ENCODE data around the gene RALB. TPM values are rescaled to one million over a fixed set of nuclear protein-coding genes. Genes with fewer than 3 reads are reported as not detected.

The RALB gene
- total and polyA plus RNA-seq, 4 donors = 55.0 to 65.4 (median 61.2) TPM

DNA sequence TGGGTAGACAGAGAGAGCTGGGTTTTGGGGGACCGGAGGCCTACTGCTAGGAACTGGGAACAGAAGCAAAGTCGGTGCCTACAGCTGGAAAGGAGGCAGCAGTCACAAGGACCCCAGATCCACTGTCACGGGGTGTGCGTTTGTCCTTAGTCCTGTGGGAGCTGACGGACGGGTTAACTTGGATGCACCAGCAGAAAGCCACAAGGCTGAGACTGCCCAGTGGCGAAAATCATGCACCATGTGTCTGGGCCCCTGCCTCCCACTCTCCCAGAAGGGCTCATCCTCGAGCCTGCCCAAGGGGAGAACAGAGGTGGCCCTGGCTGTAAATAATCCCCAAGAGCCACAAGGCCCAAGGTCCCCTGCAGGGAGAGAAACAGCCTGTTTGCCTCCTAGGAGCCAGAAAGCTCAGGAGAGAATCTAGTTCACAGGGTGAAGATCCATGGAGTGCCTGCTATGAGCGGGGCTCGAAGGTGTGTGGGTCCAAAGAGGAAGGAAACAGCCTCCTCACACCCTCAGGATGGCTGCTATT is 11.7 kb upstream of the RALB start:
- no peaks in the 10 kb centered on the region for H3K36me3 ChIP-seq (ENCODE audit: control insufficient read depth, insufficient read depth, low read length)
- peaks cover 35% of the 10 kb centered on the region for H3K4me1 ChIP-seq (ENCODE audit: control insufficient read depth, insufficient read depth, low read length)
- H3K27me3 ChIP-seq (ENCODE audit: control insufficient read depth, insufficient read depth, low read length) = no peaks in the 10 kb centered on the region
- no peak overlapping the region for H3K4me3 ChIP-seq (ENCODE audit: low read depth, low read length)
- no peak for DNase-seq (ENCODE audit: low read depth in 4 of 6, low spot score in 6 of 6)
- 89% methylated on average over 9 of the region's 10 CpGs for WGBS (ENCODE audit: insufficient coverage)
- H3K27ac ChIP-seq (ENCODE audit: low read depth, low read length) = no peak overlapping the region
- H3K9me3 ChIP-seq (ENCODE audit: control insufficient read depth, insufficient read depth, low read length) = no peaks in the 10 kb centered on the region

DNA sequence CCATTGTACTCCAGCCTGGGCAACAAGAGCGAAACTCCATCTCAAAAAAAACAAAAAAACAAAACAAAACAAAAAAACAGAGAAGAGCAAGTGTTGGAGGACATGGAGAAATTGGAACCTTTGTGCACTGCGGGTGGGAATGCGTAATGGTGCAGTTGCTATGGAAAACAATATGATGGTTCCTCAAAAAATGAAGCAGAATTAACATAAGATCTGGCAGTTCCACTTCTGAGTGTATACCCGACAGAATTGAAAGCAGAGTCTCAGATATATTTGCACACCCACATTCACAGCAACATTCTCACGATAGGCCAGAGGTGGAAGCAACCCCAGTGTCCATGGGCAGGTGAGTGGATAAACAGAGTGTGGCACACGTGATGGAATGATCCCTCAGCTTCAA is 11.0 kb upstream of the RALB start:
- Histone ChIP-seq H3K36me3 (ENCODE audit: control insufficient read depth, insufficient read depth, low read length) (no peaks in the 10 kb centered on the region), H3K9me3 (ENCODE audit: control insufficient read depth, insufficient read depth, low read length) (no peaks in the 10 kb centered on the region), H3K4me3 (ENCODE audit: low read depth, low read length) (no peak overlapping the region), H3K27me3 (ENCODE audit: control insufficient read depth, insufficient read depth, low read length) (no peaks in the 10 kb centered on the region), H3K4me1 (ENCODE audit: control insufficient read depth, insufficient read depth, low read length) (peaks cover 35% of the 10 kb centered on the region), H3K27ac (ENCODE audit: low read depth, low read length) (no peak overlapping the region)
- no peak for DNase-seq (ENCODE audit: low read depth in 4 of 6, low spot score in 6 of 6)
- 84% methylated on average over 4 of the region's 6 CpGs for WGBS (ENCODE audit: insufficient coverage)

- WGBS (ENCODE audit: insufficient coverage) = 67% methylated on average over 3 of the region's 3 CpGs
- no peak for DNase-seq (ENCODE audit: low read depth in 4 of 6, low spot score in 6 of 6)
- Histone ChIP-seq H3K36me3 (ENCODE audit: control insufficient read depth, insufficient read depth, low read length) (no peaks in the 10 kb centered on the region), H3K4me1 (ENCODE audit: control insufficient read depth, insufficient read depth, low read length) (peaks cover 33% of the 10 kb centered on the region), H3K4me3 (ENCODE audit: low read depth, low read length) (no peak overlapping the region), H3K27ac (ENCODE audit: low read depth, low read length) (no peak overlapping the region), H3K27me3 (ENCODE audit: control insufficient read depth, insufficient read depth, low read length) (no peaks in the 10 kb centered on the region), H3K9me3 (ENCODE audit: control insufficient read depth, insufficient read depth, low read length) (no peaks in the 10 kb centered on the region)
Measured at GRCh38 chr2:120243211-120243610, 9.4 kb upstream of the RALB start.

DNA sequence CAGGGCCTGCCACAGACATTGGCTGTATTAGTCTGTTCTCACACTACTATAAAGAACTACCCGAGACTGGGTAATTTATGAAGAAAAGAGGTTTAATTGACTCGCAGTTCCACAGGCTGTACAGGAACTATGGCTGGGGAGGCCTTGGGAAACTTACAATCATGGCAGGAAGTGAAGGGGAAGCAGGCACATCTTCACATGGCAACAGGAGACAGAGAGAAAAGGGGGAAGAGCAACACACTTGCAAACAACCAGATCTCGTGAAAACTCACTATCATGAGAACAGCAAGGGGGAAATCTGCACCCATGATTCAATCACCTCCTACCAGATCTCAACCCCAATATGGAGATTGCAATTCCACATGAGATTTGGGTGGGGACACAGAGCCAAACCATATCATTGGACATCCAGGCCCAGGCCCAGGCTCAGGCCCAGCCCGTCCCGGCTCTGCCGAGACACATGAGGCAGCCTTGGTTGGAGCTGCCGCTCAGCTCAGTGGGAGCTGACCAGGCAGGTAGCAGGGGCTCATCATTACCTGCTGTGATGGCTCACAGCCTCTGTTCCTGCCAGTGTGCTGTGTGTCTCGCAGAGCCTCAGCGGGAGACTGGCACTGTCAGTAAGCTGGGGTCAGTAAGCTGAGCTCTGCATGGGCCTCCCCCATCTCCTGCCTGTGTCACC is 8.6 kb upstream of the RALB start:
- H3K9me3 ChIP-seq (ENCODE audit: control insufficient read depth, insufficient read depth, low read length) = no peaks in the 10 kb centered on the region
- H3K4me1 ChIP-seq (ENCODE audit: control insufficient read depth, insufficient read depth, low read length) = peaks cover 31% of the 10 kb centered on the region
- WGBS (ENCODE audit: insufficient coverage) = 96% methylated on average over 6 of the region's 9 CpGs
- no peak for DNase-seq (ENCODE audit: low read depth in 4 of 6, low spot score in 6 of 6)
- H3K27me3 ChIP-seq (ENCODE audit: control insufficient read depth, insufficient read depth, low read length) = no peaks in the 10 kb centered on the region
- H3K4me3 ChIP-seq (ENCODE audit: low read depth, low read length) = no peak overlapping the region
- H3K27ac ChIP-seq (ENCODE audit: low read depth, low read length) = no peak overlapping the region
- no peaks in the 10 kb centered on the region for H3K36me3 ChIP-seq (ENCODE audit: control insufficient read depth, insufficient read depth, low read length)

GRCh38 chr2:120244656-120245519 is 7.8 kb upstream of the RALB start:
- H3K9me3 ChIP-seq (ENCODE audit: control insufficient read depth, insufficient read depth, low read length) = no peaks in the 10 kb centered on the region
- no peak overlapping the region for H3K4me3 ChIP-seq (ENCODE audit: low read depth, low read length)
- 83% methylated on average over 10 of the region's 12 CpGs for WGBS (ENCODE audit: insufficient coverage)
- peaks cover 22% of the 10 kb centered on the region for H3K4me1 ChIP-seq (ENCODE audit: control insufficient read depth, insufficient read depth, low read length)
- no peak for DNase-seq (ENCODE audit: low read depth in 4 of 6, low spot score in 6 of 6)
- H3K27ac ChIP-seq (ENCODE audit: low read depth, low read length) = no peak overlapping the region
- H3K27me3 ChIP-seq (ENCODE audit: control insufficient read depth, insufficient read depth, low read length) = no peaks in the 10 kb centered on the region
- H3K36me3 ChIP-seq (ENCODE audit: control insufficient read depth, insufficient read depth, low read length) = no peaks in the 10 kb centered on the region

GRCh38 chr2:120245520-120246332 is 6.9 kb upstream of the RALB start:
- 33% methylated on average over 5 of the region's 15 CpGs for WGBS (ENCODE audit: insufficient coverage)
- peaks cover 1% of the 10 kb centered on the region for H3K27me3 ChIP-seq (ENCODE audit: control insufficient read depth, insufficient read depth, low read length)
- no peaks in the 10 kb centered on the region for H3K36me3 ChIP-seq (ENCODE audit: control insufficient read depth, insufficient read depth, low read length)
- H3K27ac ChIP-seq (ENCODE audit: low read depth, low read length) = no peak overlapping the region
- H3K9me3 ChIP-seq (ENCODE audit: control insufficient read depth, insufficient read depth, low read length) = no peaks in the 10 kb centered on the region
- H3K4me1 ChIP-seq (ENCODE audit: control insufficient read depth, insufficient read depth, low read length) = peaks cover 20% of the 10 kb centered on the region
- no peak overlapping the region for H3K4me3 ChIP-seq (ENCODE audit: low read depth, low read length)
- no peak for DNase-seq (ENCODE audit: low read depth in 4 of 6, low spot score in 6 of 6)

DNA sequence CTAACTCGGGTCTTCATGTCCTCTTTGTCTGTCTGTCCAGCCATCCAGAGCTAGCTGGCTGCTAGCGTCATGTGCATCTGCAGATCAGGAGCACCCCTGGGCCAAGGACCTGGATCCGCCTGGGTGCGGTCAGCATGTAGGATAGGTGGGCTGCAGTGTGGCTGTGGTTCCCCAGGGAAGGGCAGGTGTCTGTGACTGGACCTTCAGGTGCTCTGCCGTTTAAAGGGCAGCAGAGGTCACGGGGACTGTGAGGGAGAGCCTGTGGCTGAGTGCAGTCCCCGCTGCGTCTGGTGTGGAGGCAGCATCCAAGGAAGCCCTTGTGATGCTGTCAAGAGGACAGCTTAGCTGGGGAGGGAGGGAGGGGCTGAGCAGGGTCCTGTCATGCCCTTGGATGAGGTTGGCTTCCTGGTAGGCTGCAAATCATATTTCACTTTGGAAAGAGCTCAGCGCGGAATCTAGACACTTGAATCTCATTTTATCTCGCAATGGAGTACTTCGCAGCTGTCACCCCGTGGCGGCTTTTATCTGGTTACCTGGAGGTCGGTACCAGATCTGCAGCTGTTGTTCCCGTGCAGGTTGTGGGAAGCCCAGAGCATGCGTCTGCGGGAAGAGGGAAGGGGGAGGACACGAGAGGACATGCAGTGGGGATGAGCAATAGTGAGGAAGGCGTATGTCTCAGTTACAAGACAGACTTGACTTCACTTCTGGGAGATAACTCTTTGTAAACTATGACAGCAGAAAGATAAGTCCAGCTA is 5.9 kb upstream of the RALB start:
- Histone ChIP-seq H3K4me3 (ENCODE audit: low read depth, low read length) (no peak overlapping the region), H3K27ac (ENCODE audit: low read depth, low read length) (no peak overlapping the region), H3K36me3 (ENCODE audit: control insufficient read depth, insufficient read depth, low read length) (no peaks in the 10 kb centered on the region), H3K27me3 (ENCODE audit: control insufficient read depth, insufficient read depth, low read length) (peaks cover 4% of the 10 kb centered on the region), H3K9me3 (ENCODE audit: control insufficient read depth, insufficient read depth, low read length) (no peaks in the 10 kb centered on the region), H3K4me1 (ENCODE audit: control insufficient read depth, insufficient read depth, low read length) (peaks cover 17% of the 10 kb centered on the region)
- peak in 1 of 6 donors; percentile 52 for DNase-seq (ENCODE audit: low read depth in 4 of 6, low spot score in 6 of 6)
- WGBS (ENCODE audit: insufficient coverage) = 69% methylated on average over 19 of the region's 20 CpGs

GRCh38 chr2:120247851-120248250 is 4.8 kb upstream of the RALB start:
- DNase-seq (ENCODE audit: low read depth in 4 of 6, low spot score in 6 of 6) = no peak
- 68% methylated on average over 6 of the region's 6 CpGs for WGBS (ENCODE audit: insufficient coverage)
- Histone ChIP-seq H3K4me1 (ENCODE audit: control insufficient read depth, insufficient read depth, low read length) (peaks cover 22% of the 10 kb centered on the region), H3K27ac (ENCODE audit: low read depth, low read length) (no peak overlapping the region), H3K9me3 (ENCODE audit: control insufficient read depth, insufficient read depth, low read length) (no peaks in the 10 kb centered on the region), H3K36me3 (ENCODE audit: control insufficient read depth, insufficient read depth, low read length) (no peaks in the 10 kb centered on the region), H3K4me3 (ENCODE audit: low read depth, low read length) (no peak overlapping the region), H3K27me3 (ENCODE audit: control insufficient read depth, insufficient read depth, low read length) (peaks cover 4% of the 10 kb centered on the region)

- DNase-seq (ENCODE audit: low read depth in 4 of 6, low spot score in 6 of 6) = no peak
- WGBS (ENCODE audit: insufficient coverage) = 90% methylated on average over 4 of the region's 4 CpGs
- Histone ChIP-seq H3K9me3 (ENCODE audit: control insufficient read depth, insufficient read depth, low read length) (no peaks in the 10 kb centered on the region), H3K4me3 (ENCODE audit: low read depth, low read length) (no peak overlapping the region), H3K36me3 (ENCODE audit: control insufficient read depth, insufficient read depth, low read length) (no peaks in the 10 kb centered on the region), H3K4me1 (ENCODE audit: control insufficient read depth, insufficient read depth, low read length) (peaks cover 22% of the 10 kb centered on the region), H3K27ac (ENCODE audit: low read depth, low read length) (no peak overlapping the region), H3K27me3 (ENCODE audit: control insufficient read depth, insufficient read depth, low read length) (peaks cover 4% of the 10 kb centered on the region)
Measured at GRCh38 chr2:120250640-120251039, 2.0 kb upstream of the RALB start.

Data from spinal cord (tissue), 10 donors.